ENCODE measurements around the gene PRKAG2.

The PRKAG2 gene

DNA sequence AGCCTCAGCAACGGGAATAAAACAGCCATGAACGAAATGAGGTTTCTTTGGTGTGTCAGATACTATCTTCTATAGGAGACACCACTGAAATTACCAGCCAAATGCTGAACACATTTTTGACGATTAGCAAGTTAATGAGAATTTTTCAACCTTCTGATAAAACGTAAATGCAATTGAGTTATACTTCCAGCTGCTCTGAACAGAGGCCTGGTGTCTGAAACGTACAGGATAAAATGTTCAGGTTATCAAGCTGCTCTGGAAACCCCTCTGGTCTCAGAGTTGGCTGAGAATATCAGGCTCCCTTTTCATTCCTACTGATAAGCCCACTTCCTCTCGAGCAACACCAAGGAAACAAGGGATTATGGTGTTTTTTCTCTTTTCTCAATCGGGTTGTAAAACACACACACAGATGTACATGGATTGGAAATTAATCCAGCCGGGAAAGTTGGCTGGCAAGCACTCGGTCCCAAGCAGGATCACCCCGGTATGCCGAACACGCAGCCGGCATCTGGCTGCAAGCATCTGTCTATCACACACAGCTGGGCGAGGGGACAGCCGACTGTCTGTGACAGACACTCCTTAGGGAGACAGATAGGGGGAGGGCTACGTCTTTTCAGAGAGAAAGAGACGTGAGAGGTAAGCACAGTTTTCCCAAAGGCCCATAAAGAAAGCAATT is 171.8 kb downstream of the PRKAG2 start:
- DNase-seq (ENCODE audit: insufficient read length, low spot score) (no peak), FAIRE-seq (no peak)

- FAIRE-seq (no peak), DNase-seq (ENCODE audit: insufficient read length, low spot score) (no peak)
Measured at GRCh38 chr7:151704299-151704959, 172.5 kb downstream of the PRKAG2 start.

DNA sequence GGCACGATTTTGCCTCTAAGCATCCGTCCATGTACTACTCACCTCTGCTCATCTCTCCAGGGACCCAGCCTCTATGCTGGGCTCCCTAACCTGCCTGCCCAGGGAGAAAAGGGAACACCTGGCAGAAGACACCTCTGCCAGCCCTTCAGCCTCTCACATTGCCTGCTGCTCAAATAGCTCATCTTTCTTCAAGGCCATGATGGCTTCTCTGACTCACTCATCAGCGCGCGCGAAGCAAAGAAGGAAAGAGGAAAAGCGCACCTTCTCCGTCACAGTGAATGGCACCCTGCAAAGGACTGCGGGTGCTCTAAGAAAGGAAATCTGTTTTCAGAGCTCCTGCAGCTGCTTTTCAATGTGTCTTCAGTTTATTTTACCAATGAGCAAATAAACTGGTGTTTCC is 174.0 kb downstream of the PRKAG2 start:
- DNase-seq (ENCODE audit: insufficient read length, low spot score) = no peak
- FAIRE-seq = no peak

GRCh38 chr7:151700586-151701165 is 176.2 kb downstream of the PRKAG2 start:
- DNase-seq (ENCODE audit: insufficient read length, low spot score) (no peak), FAIRE-seq (no peak)

- no peak for DNase-seq (ENCODE audit: insufficient read length, low spot score)
- FAIRE-seq = no peak
Measured at GRCh38 chr7:151699928-151700319, 177.0 kb downstream of the PRKAG2 start.

- FAIRE-seq (no peak), DNase-seq (ENCODE audit: insufficient read length, low spot score) (no peak)
Measured at GRCh38 chr7:151699147-151699927, 177.6 kb downstream of the PRKAG2 start.

- FAIRE-seq (no peak), DNase-seq (ENCODE audit: insufficient read length, low spot score) (no peak)
Measured at GRCh38 chr7:151697942-151698341, 179.0 kb downstream of the PRKAG2 start.

DNA sequence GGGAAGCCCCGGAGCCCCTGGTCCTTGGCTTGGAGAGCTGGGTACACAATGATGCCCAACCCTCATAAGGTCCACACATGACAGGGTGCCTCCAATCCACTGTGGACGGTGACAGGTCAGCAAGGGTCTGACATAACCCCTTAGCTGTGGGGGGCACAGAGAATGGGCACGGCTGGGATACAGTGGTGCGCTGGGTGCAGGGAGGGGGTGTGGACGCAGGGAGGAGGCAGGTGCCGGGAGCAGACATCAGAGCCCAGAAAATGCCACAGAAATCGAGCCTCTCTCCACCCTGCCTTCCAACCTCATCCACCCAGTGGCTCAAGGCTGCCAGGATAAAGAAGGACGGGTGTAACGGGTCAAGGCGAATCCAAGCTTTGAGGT is 179.4 kb downstream of the PRKAG2 start:
- FAIRE-seq (no peak), DNase-seq (ENCODE audit: insufficient read length, low spot score) (no peak)

GRCh38 chr7:151696721-151697514 is 180.0 kb downstream of the PRKAG2 start:
- DNase-seq (ENCODE audit: insufficient read length, low spot score) (no peak), FAIRE-seq (no peak)

- no peak for FAIRE-seq
- no peak for DNase-seq (ENCODE audit: insufficient read length, low spot score)
Measured at GRCh38 chr7:151695951-151696541, 180.9 kb downstream of the PRKAG2 start.

DNA sequence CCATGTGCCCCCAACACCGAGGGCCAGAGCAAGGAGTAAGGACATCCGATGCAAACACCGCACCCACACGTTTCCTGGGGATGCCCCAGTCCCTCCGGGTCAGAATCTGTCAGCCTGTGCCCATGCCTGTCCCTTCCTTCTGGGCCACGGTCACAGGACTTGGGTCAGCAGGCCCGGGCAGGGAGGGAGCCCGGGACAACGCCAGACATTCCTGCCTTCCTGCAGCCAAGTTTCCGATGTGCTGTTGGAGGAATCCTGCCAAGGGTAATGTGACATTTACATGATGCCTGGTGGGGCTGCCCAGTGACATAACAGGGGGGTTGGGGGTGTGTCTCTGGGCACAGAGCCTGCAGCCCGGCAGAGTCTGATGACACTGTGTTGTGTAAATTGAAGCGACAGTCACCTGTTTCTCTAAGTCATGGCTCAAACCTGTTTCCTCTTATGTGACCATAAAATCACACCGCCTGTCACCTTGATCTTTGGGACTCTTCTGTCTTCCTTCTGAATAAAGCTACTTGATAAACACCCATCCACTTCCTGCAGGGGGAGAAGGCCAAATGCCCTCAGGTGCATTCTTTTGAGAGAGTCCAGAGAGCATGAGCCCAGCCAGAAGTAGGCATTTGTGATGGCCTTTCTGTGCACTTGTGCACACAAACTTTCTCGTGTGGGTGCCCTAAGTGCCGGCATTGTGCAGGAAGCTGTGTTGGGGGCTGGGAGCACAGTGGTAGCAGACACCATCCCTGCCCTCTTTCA is 181.9 kb downstream of the PRKAG2 start:
- DNase-seq (ENCODE audit: insufficient read length, low spot score) (no peak), FAIRE-seq (no peak)

DNA sequence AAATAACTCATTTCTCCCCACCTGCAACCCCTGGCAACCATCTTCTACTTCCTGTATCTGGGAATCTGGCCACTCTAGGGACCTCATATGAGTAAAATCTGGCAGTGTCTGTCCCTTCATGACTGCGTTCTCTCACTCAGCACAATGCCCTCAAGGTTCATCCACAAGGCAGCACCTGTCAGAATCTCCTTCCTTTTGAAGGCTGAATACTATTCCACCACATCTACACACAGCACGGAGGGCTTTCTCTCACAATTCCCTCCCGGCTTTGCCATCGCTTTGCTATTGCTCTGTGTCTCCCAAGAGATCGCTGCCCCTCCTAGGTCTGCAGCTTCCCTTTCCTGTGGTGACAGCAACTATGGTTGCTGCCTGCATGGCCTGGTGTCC is 182.5 kb downstream of the PRKAG2 start:
- no peak for DNase-seq (ENCODE audit: insufficient read length, low spot score)
- no peak for FAIRE-seq

DNA sequence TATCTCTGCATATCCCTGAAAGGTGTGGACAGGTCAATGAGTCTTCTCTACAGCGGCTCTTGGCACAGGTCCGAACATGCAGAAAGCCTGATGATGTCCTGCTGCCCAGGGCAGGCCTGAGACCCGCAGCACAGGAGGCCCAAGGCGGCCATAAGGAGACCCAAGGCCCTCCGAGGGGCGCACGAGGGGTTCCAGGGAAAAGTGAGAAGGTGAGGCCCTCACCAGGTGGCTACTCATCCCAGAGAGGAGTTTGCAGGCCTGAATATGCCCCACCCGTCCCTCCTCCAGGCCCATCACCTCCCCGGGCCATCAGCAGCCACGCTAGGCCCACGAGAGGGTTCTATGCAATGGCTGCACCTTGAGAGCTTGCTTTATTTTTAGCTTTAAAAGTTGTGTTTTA is 183.8 kb downstream of the PRKAG2 start:
- DNase-seq (ENCODE audit: insufficient read length, low spot score) = no peak
- no peak for FAIRE-seq

DNA sequence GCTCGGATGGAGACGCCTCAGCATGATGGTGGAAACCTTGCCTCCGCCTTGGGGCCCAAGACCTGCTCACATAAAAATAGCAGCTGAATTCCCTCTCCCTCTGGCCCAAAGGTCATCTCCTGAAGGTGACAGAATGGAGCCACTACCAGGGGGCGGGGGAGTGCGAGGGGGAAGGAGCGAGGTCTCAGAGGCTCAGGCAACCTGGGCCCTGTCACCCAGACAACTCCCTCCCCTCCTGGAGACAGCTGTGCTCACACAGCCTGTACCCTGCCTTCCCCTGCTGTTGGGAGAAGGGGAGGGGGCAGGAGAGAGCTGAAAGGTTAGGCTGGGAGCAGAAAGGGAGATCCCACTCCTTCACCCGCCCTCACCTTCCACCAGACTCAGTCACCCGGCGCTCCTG is 184.2 kb downstream of the PRKAG2 start:
- DNase-seq (ENCODE audit: insufficient read length, low spot score) = no peak

GRCh38 chr7:151691449-151691848 is 185.5 kb downstream of the PRKAG2 start:
- no peak for FAIRE-seq

More for the DNA sequence above, 184.2 kb downstream of the PRKAG2 start:
- FAIRE-seq = no peak

GRCh38 chr7:151690606-151691005 is 186.3 kb downstream of the PRKAG2 start:
- no peak for DNase-seq (ENCODE audit: insufficient read length, low spot score)
- FAIRE-seq = no peak

More at GRCh38 chr7:151691449-151691848, 185.5 kb downstream of the PRKAG2 start:
- no peak for DNase-seq (ENCODE audit: insufficient read length, low spot score)

- DNase-seq (ENCODE audit: insufficient read length, low spot score) (no peak), FAIRE-seq (no peak)
Measured at GRCh38 chr7:151689196-151689971, 187.5 kb downstream of the PRKAG2 start.

- no peak for FAIRE-seq
- no peak for DNase-seq (ENCODE audit: insufficient read length, low spot score)
Measured at GRCh38 chr7:151688236-151688780, 188.6 kb downstream of the PRKAG2 start.

All from GM19239 (cell line).